Left kidney (tissue), 8 donors: ENCODE measurements around the gene STRIT1. TPM values are rescaled to one million over a fixed set of nuclear protein-coding genes. Genes with fewer than 3 reads are reported as not detected.

Experiments
- DNase-seq: peaks from one replicate; pipeline ENCODE4 v3.0.0-alpha.2; 2013
- long read RNA-seq, 8 donors: transcript quantifications; one replicate each; lab custom pipeline, GENCODE V29; 2026
- polyA plus RNA-seq: library from polyadenylated mRNA; unstranded; fragments of 120-200 nt; gene quantifications from one replicate; pipeline ENCODE4 v1.2.1, GENCODE V29; 2013; ENCODE audit not compliant: insufficient read length

The STRIT1 gene
- 1.5 TPM for polyA plus RNA-seq
- long read RNA-seq, donor 1, partial matches to known transcripts: 0 of 1 reads
- long read RNA-seq, donor 1, other reads (novel, unspliced or antisense): 0 of 1 reads
- long read RNA-seq, donor 2: 0 reads
- long read RNA-seq, donor 3: 0 reads
- long read RNA-seq, donor 4: 0 reads
- long read RNA-seq, donor 5: 0 reads
- long read RNA-seq, donor 6, partial matches to known transcripts: 0 of 1 reads
- long read RNA-seq, donor 6, other reads (novel, unspliced or antisense): 0 of 1 reads
- long read RNA-seq, donor 7, partial matches to known transcripts: 8 of 8 reads
- long read RNA-seq, donor 7, other reads (novel, unspliced or antisense): 0 of 8 reads
- long read RNA-seq, donor 8: 0 reads

DNA sequence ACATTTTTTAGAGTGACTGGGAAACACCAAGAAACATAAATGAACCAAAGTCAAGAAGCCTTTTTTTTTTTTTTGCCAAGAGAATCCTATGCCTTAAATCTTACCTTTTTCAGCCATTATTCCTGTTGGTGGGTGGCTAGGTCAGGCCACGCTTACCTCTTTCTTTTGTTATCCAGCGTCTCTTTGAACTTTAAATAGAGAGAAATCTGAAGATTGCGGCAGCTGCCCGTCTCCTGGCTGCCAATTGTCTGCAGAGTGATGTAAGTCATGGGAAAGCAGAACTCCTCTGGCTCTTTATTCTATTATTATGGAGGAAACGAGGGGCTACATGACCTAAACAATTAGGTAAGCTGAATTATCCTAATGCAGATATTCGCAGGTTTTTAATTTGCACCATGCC, at the start of gene STRIT1:
Gene STRIT1, minus strand, starts transcription at position 168 of the 400 bp plus-strand sequence.
- no peak for DNase-seq

DNA sequence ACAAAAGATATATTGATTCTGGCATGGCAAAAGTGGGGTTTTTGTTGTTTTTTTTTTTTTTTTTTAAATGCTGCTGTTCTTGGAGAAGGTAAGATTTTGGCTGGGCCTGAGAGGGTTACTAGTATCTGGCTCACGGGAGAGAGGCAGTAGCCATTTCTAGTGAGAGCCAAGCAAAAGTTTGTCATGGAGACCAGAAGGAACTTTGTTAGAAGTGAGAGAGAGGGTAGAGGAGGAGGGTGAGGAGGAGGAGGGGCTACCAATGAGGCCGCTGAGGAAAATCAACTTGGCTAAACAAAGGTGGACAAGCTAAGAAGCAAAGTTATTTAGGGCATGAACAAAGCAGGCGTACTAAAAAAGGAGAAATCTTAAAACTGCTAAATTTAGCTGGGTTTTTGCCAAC, 48.9 kb upstream of the STRIT1 start:
- no peak for DNase-seq

DNA sequence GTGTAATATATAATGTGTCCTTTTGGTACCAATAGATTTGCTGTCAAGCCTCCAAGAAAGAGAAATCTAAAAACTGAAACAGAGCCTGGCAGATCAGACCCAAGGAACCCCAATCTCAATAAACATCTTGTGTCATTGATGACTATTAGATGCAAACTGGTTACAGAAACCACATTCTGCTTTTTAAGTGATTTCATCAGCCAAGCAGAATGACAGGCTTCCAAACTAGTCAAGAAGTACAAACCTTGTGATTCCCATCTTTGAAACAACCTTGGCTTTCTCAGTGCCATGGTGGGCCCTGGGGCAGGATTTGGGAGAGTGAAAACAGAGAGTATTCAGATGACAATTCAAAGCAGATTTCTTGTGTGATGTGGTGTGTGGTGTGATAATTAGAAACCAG, 45.6 kb upstream of the STRIT1 start:
- DNase-seq: no peak

DNA sequence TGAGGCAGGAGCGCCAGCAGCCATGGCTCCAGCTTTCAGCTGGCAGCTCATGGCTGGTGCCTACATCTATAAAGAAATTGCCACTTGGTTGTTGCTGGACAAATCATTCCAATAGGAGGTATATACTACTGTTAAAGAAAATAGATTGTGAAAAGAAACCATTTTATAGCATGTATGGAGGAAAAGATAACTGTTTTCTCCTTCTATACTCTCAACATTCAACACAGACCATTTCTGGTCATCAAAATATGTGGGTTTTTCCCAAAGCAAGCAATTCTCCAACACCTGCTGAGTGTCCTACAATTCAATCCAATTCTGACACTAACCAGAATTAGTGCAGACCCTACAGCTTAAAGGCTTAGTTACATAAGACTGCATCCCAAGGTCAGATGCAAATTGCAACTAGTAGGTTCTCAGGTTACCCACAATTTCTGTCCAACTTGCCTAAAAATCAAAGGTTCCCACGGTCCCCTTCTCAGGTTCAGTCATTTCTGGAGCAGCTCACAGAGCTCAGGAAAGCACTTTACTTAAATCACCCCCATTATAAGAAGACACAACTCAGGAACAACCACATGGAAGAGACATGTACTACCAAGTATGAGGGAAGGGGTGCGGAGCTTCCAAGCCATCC, 42.4 kb upstream of the STRIT1 start:
- DNase-seq: no peak

DNA sequence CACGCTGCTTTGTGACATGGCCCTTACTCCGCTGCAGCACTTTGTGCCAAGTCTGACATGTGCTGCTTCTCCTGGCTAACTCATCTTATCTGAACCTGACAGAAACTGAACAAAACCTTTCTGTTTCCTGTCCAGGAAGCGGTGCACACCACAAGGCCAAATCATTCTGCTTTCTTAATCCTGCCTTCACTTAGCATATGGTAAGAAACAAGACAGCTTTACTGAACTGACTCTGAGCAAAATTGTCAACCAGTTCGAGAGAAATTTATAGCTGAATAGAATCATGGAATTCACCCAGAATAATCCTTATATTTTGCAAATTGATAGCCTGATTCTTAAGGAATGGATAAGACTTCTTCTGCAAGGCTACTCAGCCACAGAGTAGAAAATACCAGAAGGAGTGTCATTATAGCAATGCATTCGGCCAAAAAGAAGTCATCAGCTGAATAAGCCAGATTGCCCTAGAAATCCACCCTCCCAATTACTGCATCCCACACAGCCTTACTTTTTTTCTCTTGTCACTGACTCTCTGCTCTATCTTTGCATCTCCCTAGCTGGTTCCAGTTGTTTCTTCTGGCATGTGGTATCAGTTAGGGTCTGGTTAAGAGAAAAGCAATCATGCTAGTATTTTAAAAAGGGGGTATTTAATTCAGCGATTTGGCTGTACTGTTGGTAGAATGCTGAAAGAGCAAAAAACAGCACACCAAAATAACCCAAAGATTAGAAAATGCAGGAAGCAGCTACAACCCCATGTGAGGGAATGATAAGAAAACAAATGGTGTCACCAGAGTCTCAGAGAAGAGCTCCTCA, 41.6 kb upstream of the STRIT1 start:
- DNase-seq: no peak

DNA sequence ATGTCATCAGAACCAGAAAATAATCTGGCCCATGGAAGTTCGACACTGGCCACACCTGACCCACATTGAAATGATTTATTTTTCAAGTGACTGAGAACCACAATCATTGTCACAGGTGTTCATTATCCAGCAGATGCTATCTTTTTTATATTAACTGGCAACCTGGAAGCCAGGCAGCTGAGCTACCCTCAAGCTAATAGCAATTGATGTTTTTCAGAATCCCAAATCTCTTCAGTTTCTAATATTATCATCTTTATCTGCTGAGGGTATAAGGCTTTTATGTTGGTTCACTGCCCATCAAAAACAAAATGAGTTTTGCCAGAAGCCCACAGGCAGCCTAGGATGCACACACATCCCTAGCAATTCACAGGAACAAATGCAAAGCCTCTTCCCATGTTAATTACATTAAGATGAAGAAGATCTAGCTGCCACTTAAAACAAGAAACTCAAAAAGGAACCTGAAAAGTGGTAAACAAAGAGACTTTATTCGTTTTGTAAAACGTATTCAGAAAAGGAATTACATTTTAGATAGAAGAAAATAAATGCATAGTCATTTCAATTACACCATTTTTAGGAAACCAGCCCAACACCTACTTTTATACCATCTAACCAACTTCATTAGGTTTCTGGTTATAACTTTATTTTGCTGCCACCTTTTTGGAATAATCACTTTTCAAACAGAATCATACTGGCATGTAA, 40.9 kb upstream of the STRIT1 start:
- DNase-seq: no peak

DNA sequence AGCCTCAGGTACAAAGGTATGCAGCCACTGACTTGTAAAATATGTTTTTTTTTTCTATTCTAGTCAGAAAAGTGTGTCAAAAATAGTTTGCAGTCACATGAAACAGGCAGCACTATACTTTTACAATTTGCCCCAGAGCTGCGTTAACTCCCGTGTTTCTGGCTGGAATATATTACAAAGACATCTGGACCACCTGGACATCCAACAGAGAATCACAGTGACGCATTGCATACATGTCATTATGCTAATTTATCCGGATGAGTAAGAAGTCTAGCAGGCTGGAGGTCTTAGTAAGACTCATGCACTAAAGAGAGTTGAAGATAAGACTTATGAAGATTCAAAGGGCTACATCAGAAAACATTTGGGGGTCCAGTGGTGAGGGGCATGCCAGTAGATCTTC, 39.2 kb upstream of the STRIT1 start:
- no peak for DNase-seq

DNA sequence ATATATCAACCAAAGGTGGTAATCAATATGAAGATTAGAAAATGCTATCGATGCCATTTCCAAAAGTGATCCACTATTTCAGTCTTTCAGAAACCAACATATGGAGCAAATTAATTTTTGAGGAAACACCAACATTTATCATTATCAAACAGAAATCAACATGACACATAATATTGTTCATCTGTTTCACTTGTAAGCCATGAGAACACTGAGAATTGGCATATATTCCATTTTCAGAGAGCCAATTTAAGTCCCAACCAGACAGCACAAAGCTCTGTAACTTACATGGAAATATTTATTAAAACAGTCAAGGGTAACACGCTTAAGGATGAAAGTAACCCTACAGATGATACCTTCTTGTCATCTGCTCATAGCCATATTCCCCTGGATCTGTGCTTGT, 37.6 kb upstream of the STRIT1 start:
- DNase-seq: no peak

DNA sequence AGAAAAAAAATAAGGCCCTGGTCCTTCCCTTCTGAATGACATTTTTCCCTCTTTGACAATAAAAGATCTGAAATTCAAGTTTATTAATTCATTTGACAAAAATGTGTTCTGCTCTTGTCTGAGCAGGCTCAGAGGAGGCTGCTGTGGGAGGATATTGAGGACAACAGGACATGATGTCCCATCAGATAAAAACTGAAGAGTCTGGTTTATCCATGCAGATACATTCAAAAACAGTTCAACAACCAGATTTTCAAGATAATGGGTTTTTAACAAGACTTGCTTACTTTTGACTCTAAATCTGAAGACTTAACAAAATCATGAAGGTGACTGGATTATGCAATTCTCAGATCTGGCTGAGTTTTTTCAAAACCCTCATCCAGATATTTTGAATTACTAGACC, 36.9 kb upstream of the STRIT1 start:
- no peak for DNase-seq

DNA sequence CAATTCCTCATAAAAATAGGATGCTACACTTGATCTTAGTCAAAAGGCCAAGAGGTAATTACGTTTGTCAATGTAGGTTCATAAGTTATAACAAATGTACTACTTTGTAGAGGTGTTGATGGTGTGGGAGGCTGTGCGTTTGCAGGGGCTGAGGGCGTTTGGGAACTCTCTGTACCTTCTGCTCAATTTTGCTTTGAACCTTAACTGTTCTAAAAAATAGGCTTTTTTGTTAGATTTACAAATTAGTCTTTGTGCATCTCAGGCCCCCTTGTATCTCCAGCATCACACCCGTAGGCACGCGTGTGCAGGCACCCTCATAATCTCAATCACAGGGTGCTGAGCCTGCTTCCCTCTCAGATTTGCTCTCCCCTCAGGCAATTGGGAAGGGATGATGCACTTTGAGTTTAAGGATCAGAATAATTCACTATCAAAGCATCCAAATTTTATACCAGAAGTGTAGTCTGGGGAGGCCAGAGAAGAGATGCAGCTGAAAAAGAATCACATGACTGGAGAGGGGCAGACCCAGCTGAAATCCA, 36.1 kb upstream of the STRIT1 start:
- no peak for DNase-seq

DNA sequence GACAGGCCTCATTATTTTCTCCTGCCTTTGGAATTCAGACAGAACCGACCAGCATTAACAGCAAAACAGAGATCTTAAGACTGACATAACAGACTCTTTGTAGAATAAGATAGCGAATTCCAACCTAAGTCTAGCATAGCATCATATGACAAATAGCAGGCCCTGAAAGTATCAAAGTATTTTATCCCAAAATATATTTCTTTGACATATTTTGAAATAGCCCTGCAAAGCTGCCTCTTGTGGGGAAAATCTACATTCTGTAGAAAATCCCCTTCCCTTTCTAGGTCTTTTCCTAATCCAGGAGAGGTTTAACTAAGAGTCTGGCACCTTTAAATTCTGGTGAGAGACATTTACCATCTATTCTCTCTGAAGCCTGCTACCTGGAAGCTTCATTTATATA, 34.4 kb upstream of the STRIT1 start:
- no peak for DNase-seq

DNA sequence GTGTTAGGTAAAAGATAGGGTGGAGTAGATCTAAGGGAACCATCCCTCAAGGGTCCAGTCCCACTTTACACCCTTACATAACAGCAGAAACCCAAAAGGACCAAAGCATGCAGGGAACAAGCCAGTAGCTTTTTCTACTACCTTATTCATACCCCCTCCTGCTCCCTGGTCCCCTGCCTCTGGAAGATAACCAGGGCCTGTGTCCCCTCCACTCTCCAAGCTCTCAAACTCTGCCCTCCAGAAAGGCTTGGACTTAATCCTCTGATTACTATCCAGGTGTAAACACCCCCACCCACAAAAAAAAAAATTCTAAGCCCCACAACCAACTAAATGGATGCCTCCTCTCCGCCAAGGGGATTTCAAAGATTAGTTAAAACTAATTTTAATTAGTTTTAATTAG, 33.9 kb upstream of the STRIT1 start:
- DNase-seq: no peak

DNA sequence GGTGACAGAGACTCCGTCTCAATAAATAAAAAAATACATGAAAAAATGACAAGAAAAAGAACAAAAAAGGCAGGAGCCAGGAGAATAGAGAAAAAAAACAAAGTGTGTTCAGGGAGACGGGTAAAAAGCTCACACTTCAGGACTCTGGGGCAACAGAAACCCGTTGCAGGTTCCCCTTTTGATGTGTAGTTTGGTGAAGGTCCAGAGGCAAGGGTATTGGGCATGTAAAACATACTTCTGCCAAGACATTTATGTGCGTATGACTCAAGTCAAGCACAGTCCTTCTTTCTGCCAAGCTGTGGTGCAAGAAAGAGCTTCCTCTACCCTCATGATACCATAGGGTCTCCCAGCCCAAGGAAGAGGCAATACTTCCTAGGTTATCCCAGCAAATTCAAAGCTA, 33.4 kb upstream of the STRIT1 start:
- no peak for DNase-seq

DNA sequence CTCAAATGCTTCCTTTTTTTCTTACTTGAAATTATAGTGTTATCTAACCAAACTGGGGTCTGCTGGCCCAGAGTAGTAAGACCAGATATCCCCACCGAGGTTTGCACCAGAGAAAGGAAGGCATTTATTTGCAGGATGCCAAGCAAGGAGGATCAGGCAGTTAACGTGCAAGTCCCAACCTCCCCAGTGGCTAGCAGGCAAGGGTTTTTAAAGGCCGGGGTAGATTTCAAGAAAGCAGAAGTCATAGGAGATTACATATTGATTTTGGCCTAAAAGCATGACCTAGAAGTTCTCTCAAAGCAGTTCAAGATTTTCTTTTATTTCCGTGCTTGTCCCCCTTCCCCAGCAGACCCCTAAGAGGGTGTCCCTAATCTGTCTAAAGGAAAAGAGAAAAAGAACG, 32.8 kb upstream of the STRIT1 start:
- no peak for DNase-seq

DNA sequence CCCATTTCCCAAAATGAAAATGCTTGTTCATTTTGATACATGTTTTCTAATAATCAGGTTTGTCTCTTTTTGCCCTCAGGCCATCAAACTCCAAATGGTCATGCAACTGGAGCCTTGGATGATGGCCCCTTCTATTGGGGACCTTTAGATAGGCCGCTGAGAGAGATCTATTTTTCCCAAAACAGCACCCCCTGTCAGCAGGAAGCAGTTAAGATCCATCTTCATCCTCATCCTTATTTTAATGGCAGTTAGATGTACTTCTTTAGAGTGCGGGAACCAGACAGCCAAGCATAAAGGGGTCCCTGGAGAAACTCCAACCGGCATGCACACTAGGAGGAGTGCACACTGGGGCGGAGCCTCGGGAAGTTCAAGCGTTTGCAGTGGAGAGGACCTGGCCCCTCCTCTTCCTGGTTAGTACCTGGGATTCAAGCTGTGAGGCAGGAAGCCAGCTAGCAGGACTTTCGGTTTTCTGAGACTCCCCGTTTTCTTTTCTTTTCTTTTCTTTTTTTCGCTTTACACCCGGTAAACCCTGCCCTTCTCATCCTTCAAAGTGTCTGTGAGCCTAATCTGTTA, 31.9 kb upstream of the STRIT1 start:
- DNase-seq: no peak

DNA sequence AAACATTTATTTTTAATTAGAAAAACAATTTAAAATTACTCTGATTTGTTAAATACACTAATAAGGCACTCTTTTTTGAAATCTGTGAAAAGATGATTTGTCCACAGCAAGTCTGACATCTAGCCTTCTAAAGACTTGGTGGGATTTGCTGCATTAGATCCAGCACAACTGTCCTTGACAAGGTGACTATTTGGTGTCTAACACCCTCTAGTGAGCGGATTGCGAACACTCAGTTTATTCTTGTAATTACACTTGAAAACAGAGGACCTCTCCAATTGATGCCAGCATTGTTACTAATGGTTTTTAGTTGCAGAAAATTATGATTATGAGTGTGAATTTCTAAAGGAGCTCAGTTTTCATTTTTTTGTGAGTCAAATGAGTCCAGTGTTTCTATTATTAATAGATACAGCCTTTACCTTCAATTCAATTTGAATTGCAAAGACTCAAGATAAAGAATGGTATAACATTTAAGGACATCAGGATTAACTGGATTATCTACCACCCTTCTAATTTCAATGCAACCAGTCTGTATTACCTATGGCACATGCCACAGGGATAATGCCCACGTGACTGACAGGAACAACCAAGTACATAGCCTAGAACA, 29.7 kb upstream of the STRIT1 start:
- peak; percentile 79 for DNase-seq

DNA sequence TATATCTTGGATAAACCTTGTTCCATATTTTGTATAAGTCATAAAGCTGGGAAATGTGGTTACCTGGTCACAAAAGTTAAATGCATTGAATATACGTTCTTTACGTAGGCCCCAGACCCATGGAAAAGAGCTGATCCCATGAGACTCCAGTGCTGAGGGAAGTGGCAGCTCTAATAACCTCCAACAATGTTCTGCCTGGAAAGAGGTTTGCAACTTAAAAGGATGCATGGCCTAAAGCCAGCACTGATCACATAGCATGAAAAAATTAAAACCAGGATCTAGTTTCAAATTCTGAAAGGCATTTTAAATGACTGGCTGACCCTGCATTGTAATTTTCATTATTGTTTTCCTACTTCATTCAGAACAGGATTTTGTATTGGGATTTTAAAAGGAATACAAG, 27.9 kb upstream of the STRIT1 start:
- no peak for DNase-seq

DNA sequence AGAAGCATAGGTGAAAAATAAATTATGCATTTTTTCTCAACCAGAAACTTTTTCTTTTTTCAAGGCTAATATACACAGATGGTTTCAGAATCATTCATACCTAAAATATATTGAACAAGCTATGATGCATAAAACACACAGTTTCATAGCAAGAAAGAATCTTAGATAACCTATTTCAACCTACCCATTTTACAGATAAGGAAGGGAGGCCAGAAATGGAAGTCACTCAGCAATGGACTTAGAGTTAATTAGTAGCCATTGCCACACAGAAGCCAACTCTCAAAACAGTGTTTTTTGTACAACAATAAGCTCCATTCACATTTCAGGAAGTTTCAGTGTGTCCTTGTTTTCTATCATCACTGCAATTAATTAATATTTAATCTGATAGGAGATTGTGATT, 27.5 kb upstream of the STRIT1 start:
- DNase-seq: no peak

DNA sequence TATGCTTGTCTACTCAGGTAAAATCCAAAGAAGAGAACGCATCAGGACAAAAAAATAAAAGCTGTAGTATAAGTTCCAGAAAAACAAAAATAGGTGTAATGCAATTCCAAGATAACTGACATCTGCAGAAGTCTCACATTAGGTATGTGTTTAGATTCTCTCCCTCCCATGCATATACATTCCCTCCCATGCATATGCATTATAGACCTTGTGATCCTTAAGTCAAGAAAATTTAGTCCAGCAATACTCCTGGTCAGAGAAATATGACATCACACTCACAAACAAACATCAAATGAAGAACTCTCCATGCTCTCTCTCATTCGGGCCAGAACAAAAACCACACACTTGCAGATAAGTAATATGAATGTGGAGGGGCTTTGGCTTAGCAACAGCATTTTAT, 25.3 kb upstream of the STRIT1 start:
- DNase-seq: no peak

DNA sequence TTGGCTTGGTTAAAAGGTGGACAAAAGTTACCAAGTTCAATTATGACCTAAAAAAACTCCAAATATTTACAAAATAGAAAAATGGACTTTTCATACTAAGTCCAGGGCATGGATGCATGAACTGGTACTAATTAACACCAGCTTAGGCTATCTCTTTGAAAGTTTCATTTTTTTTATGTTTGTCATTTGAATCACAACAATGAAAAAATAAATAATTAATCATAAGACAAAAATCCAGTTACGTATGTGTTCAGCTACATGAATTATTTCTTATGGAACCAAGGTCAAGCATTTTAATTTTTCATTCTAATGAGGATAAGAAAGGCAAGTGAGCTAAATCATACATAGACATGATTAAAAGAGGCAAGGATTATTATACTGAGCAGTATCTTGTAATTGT, 23.7 kb upstream of the STRIT1 start:
- DNase-seq: no peak

DNA sequence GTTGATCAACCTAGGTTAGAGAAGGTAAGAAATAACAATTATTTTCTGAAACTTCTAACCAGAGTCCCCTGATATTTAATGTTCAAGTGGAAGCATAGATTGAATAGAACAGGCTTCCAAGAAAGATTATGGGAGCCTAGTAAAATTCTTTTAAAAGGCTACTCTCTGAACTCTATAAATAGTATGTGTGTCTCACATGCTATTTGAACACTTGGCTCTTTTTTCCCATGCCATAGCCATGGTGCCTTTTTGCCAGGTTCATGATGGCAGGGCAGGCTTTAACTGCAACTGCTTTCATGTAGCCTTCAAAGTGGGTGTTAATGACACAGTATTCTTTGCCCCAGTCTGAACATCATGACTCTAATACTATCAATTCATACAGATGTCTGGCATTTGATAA, 22.9 kb upstream of the STRIT1 start:
- no peak for DNase-seq

DNA sequence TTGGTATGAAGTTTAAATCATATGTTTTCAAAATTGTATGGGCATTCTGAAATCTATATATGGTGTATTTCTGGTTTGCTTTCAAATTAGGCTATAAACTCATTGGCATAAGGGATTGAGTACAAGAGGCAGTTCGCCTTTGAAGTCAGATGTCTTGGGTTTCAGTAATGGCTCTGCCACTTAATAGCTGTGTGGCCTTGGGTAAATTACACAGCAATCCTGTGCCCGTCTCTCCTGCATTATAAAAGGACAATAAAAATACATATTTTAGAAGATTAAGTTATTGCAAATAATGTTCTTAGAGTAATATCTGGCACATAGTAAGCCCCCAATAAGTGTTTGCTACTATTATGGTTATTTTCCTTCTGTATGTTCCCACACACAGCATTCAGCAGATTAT, 20.4 kb upstream of the STRIT1 start:
- DNase-seq: no peak
